Smooth muscle cell (in vitro differentiated cells): ENCODE data around the gene SLC35C1. TPM values are rescaled to one million over a fixed set of nuclear protein-coding genes. Genes with fewer than 3 reads are reported as not detected.
"Not testable (repeated sequence)": the region's sequence is repeated elsewhere in the genome, so short reads cannot be mapped to it uniquely, and the experiment has no call there.

ENCODE experiments used
- DNase-seq: peaks from one replicate; lab custom pipeline; 2025; ENCODE audit not compliant: unreplicated experiment; lab: John Stamatoyannopoulos, UW
- H2AFZ ChIP-seq: fragments of 200-600 bp; sonication (generic); 2 replicates; pipeline ENCODE4 v1.6.0; 2016; ENCODE audit warnings: antibody characterized with exemption, low read depth, mild to moderate bottlenecking
- H3F3A ChIP-seq: fragments of 200-600 bp; sonication (generic); 2 replicates; pipeline ENCODE4 v1.6.0; 2017; ENCODE audit warnings: antibody characterized with exemption, low read depth
- H3K27ac ChIP-seq: fragments of 200-600 bp; sonication (generic); 2 replicates; pipeline ENCODE4 v1.5.1; 2016; ENCODE audit warnings: low read depth, mild to moderate bottlenecking
- H3K27me3 ChIP-seq: fragments of 200-600 bp; sonication (generic); 2 replicates; pipeline ENCODE4 v1.6.1; 2016; ENCODE audit warnings: low read depth, mild to moderate bottlenecking
- H3K36me3 ChIP-seq: fragments of 200-600 bp; sonication (generic); 2 replicates; pipeline ENCODE4 v1.5.1; 2016; ENCODE audit warnings: low read depth
- H3K4me1 ChIP-seq: fragments of 200-600 bp; sonication (generic); 2 replicates; pipeline ENCODE4 v1.5.1; 2016; ENCODE audit warnings: low read depth
- H3K4me2 ChIP-seq: fragments of 200-600 bp; sonication (generic); 2 replicates; pipeline ENCODE4 v1.6.0; 2016; ENCODE audit warnings: mild to moderate bottlenecking
- H3K4me3 ChIP-seq: fragments of 200-600 bp; sonication (generic); 2 replicates; pipeline ENCODE4 v1.5.1; 2016; ENCODE audit warnings: mild to moderate bottlenecking
- H3K79me2 ChIP-seq: fragments of 200-600 bp; sonication (generic); 2 replicates; pipeline ENCODE4 v1.6.0; 2016; ENCODE audit warnings: low read depth, mild to moderate bottlenecking
- H3K9ac ChIP-seq: fragments of 200-600 bp; sonication (generic); 2 replicates; pipeline ENCODE4 v1.6.0; 2016; ENCODE audit warnings: low read depth
- H3K9me3 ChIP-seq: fragments of 200-600 bp; sonication (generic); replicated peaks from 2 replicates; pipeline ENCODE4 v1.5.1; 2016; ENCODE audit warnings: low read depth
- H4K20me1 ChIP-seq: fragments of 200-600 bp; sonication (generic); 2 replicates; pipeline ENCODE4 v1.6.0; 2016; ENCODE audit warnings: low read depth
- CTCF ChIP-seq: fragments of 200-600 bp; sonication (generic); IDR thresholded peaks from 2 replicates; pipeline ENCODE4 v1.5.1; 2017; ENCODE audit warnings: borderline replicate concordance, mild to moderate bottlenecking, antibody characterized with exemption; ENCODE audit not compliant: insufficient read depth, poor library complexity, severe bottlenecking
- whole genome bisulfite sequencing: methylation state at CpG from one replicate; pipeline ENCODE4 v1.1.7; 2016; ENCODE audit warnings: low lambda C conversion rate; 5-methylcytosine and 5-hydroxymethylcytosine counted together
- polyA plus RNA-seq: library from polyadenylated mRNA; unstranded; fragments of >200 nt; fragmentation: Nextera tagmentation; extraction: Ambion mirVana; gene quantifications from 2 replicates; pipeline ENCODE4 v1.2.1, GENCODE V29; 2016
- total RNA-seq: library from RNA; depleted of rRNA; stranded (reverse); fragments of >200 nt; gene quantifications from 2 replicates; pipeline ENCODE4 v1.2.3, GENCODE V29; 2014

The SLC35C1 gene
- total and polyA plus RNA-seq, 2 experiments from 2014 or later: 8.9 to 32.7 TPM

DNA sequence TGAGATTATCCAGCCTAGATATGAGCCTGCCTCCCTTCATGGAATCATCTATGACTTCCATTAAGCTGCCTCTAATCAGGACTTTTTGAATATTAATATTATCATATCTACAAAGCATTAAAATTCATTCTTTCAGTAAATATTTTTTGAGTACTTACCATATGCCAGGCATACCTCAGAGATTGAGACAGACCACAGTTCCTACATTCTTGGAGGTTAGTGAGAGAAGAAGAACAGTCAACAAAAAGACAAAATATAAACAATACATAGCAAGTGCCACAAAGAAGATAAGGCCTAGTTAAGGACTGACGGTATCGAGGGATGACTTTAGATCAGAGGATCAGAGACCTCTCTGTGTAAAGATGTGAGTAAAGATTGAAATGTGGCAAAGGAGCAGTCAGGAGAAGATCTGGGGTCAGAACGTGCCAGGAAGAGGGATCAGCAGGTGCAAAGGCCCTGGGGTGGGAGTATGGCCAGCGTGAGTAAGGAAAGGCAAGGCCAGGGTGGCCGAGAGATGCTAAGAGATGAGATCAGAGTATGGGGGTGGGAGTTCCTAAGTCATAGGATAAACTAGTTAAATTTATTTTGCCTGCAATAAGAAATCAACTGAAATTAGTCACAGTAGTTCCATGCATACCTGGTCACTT, 15.4 kb downstream of the SLC35C1 start:
- Histone ChIP-seq H3K4me3 (no peak overlapping the region), H2AFZ (no peak overlapping the region), H3K9me3 (no peaks in the 10 kb centered on the region), H3F3A (peaks cover 11% of the 10 kb centered on the region), H3K27ac (no peak overlapping the region), H3K9ac (no peak overlapping the region), H3K4me2 (no peak overlapping the region), H3K4me1 (peaks cover 11% of the 10 kb centered on the region), H4K20me1 (no peaks in the 10 kb centered on the region), H3K36me3 (no peaks in the 10 kb centered on the region), H3K79me2 (no peaks in the 10 kb centered on the region), H3K27me3 (no peaks in the 10 kb centered on the region)
- 82% methylated on average over 5 of the region's 5 CpGs for WGBS
- no peak for TF ChIP-seq CTCF
- no peak for DNase-seq

DNA sequence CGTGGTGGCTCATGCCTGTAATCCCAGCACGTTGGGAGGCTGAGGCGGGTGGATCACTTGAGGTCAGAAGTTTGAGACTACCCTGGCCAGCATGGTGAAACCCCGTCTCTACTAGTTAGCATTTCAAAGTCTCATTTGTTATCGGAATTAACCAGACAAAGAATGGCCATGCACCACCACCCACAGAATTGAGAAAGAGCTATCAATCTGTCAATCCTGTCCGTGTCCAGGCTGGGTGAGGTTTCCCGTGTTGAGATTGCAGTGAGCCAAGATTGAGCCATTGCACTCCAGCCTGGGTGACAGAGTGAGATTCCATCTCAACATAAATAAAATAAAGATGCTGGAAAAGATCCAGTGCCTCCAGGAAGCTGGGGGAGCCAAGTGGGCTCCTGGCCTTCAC, 21.5 kb downstream of the SLC35C1 start:
- not testable (repeated sequence) for H3K27ac ChIP-seq, H3K36me3 ChIP-seq, H3K4me2 ChIP-seq, H3K9me3 ChIP-seq, DNase-seq, H2AFZ ChIP-seq, H3K27me3 ChIP-seq, H3K4me3 ChIP-seq, H3K79me2 ChIP-seq, H3K9ac ChIP-seq, H4K20me1 ChIP-seq
- WGBS: 47% methylated on average over 7 of the region's 7 CpGs
- peaks cover 11% of the 10 kb centered on the region for H3K4me1 ChIP-seq
- peaks cover 11% of the 10 kb centered on the region for H3F3A ChIP-seq

DNA sequence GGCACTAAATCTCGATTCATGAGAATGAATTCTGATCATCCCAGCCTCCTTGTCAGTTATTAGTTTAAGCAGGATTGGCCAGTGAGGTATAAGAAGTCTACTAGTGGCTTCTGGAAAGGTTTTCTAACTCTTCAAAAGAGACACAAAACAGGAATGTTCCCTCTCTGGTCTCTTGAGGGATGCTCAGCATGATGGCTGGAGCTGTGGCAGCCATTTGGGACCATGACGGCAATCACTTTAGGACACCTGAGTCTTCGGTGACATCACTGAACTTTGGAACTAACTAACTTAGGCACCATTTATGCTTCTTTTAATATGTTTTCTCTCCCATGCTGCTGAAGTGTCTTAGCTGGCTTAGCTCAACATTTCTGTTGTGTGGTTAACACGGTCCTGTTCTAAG, 22.2 kb downstream of the SLC35C1 start:
- TF ChIP-seq CTCF: no peak
- H3K27ac ChIP-seq: no peak overlapping the region
- H3K27me3 ChIP-seq: no peaks in the 10 kb centered on the region
- 92% methylated on average over 4 of the region's 4 CpGs for WGBS
- H4K20me1 ChIP-seq: no peaks in the 10 kb centered on the region
- no peaks in the 10 kb centered on the region for H3K9me3 ChIP-seq
- H2AFZ ChIP-seq: no peak overlapping the region
- peaks cover 11% of the 10 kb centered on the region for H3K4me1 ChIP-seq
- H3K79me2 ChIP-seq: no peaks in the 10 kb centered on the region
- no peak for DNase-seq
- no peak overlapping the region for H3K4me3 ChIP-seq
- peaks cover 11% of the 10 kb centered on the region for H3F3A ChIP-seq
- no peaks in the 10 kb centered on the region for H3K36me3 ChIP-seq
- no peak overlapping the region for H3K9ac ChIP-seq
- no peak overlapping the region for H3K4me2 ChIP-seq

DNA sequence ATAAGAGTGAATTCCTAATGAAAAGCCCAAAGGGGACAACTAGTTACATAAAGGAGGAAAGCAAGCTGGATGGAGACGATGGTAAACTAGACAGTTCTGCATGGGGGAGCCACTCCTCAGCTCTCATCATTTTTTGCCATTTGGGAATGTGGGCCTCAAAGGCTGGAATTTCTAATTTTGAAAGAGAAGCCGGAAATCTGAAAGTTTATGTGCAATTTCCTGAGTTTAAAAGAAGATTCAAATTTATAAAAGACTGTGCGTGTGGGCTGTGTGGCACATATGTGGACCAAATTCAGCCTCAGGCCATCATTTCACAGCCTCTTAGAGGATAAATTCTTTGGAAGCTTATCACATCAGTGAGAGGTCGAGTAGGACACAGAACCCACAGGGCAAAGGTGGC, 24.0 kb downstream of the SLC35C1 start:
- no peak for TF ChIP-seq CTCF
- 79% methylated on average over 4 of the region's 4 CpGs for WGBS

More for the DNA sequence above, 24.0 kb downstream of the SLC35C1 start:
- Histone ChIP-seq H3K4me3 (no peak overlapping the region), H3K79me2 (no peaks in the 10 kb centered on the region), H3K27ac (no peak overlapping the region), H3K4me2 (no peak overlapping the region), H3K36me3 (no peaks in the 10 kb centered on the region), H4K20me1 (no peaks in the 10 kb centered on the region), H3K4me1 (peaks cover under 1% of the 10 kb centered on the region), H3K9me3 (no peaks in the 10 kb centered on the region), H3K9ac (no peak overlapping the region), H2AFZ (no peak overlapping the region), H3F3A (peaks cover 2% of the 10 kb centered on the region), H3K27me3 (no peaks in the 10 kb centered on the region)
- no peak for DNase-seq
